Measurements from ENCODE around the gene SPATA19. TPM values are rescaled to one million over a fixed set of nuclear protein-coding genes. Genes with fewer than 3 reads are reported as not detected.

SPATA19 gene
- total and polyA plus RNA-seq, 4 donors = not detected

- TF ChIP-seq MAX (IDR thresholded peaks at IDR 0.05) = no peak
- TF ChIP-seq JUND (IDR thresholded peaks at IDR 0.05) = no peak
- Histone ChIP-seq H3K27me3 (ENCODE audit: control insufficient read depth in 4 of 4, insufficient read depth in 4 of 4, low read length in 3 of 4) (peaks cover 0 to 2% (median 0%) of the 10 kb centered on the region in 4 donors), H3K36me3 (ENCODE audit: control insufficient read depth in 4 of 4, insufficient read depth in 3 of 4, low read depth in 1 of 4, low read length in 3 of 4) (no peaks in the 10 kb centered on the region), H3K4me3 (ENCODE audit: low read depth in 1 of 3, low read length in 3 of 3) (no peak overlapping the region), H3K27ac (ENCODE audit: low read depth in 1 of 2, low read length in 2 of 2) (no peak overlapping the region), H3K9ac (ENCODE audit: low read depth in 1 of 2, low read length in 2 of 2) (no peak overlapping the region), H3K9me3 (ENCODE audit: control insufficient read depth in 4 of 4, low read length in 3 of 4) (peaks cover 0 to 9% (median 3%) of the 10 kb centered on the region in 4 donors), H3K4me1 (ENCODE audit: control insufficient read depth in 4 of 4, insufficient read depth in 4 of 4, low read length in 3 of 4) (no peaks in the 10 kb centered on the region)
- DNase-seq (ENCODE audit: low spot score) = no peak
- WGBS = 71% methylated on average over 4 of the region's 4 CpGs
Observed at GRCh38 chr11:133801356-133801755, 44.0 kb downstream of the SPATA19 start.

GRCh38 chr11:133800666-133801065 is 44.6 kb downstream of the SPATA19 start:
- peaks cover 0 to 2% (median 0%) of the 10 kb centered on the region in 4 donors for H3K27me3 ChIP-seq (ENCODE audit: control insufficient read depth in 4 of 4, insufficient read depth in 4 of 4, low read length in 3 of 4)
- H3K9me3 ChIP-seq (ENCODE audit: control insufficient read depth in 4 of 4, low read length in 3 of 4) = peaks cover 0 to 13% (median 6%) of the 10 kb centered on the region in 4 donors
- no peak overlapping the region for H3K27ac ChIP-seq (ENCODE audit: low read depth in 1 of 2, low read length in 2 of 2)
- H3K9ac ChIP-seq (ENCODE audit: low read depth in 1 of 2, low read length in 2 of 2) = no peak overlapping the region
- no peak for DNase-seq (ENCODE audit: low spot score)
- no peaks in the 10 kb centered on the region for H3K4me1 ChIP-seq (ENCODE audit: control insufficient read depth in 4 of 4, insufficient read depth in 4 of 4, low read length in 3 of 4)
- no peaks in the 10 kb centered on the region for H3K36me3 ChIP-seq (ENCODE audit: control insufficient read depth in 4 of 4, insufficient read depth in 3 of 4, low read depth in 1 of 4, low read length in 3 of 4)
- TF ChIP-seq HNF4A (conservative IDR thresholded peaks at IDR 0.05) (no peak), JUND (IDR thresholded peaks at IDR 0.05) (no peak), ZBTB33 (IDR thresholded peaks at IDR 0.05) (no peak), SP1 (IDR thresholded peaks at IDR 0.05) (no peak), TAF1 (conservative IDR thresholded peaks at IDR 0.05) (no peak), RAD21 (IDR thresholded peaks at IDR 0.05) (no peak), MAX (IDR thresholded peaks at IDR 0.05) (no peak), GABPA (IDR thresholded peaks at IDR 0.05 in 1 of 2, conservative IDR thresholded peaks at IDR 0.05 in 1 of 2) (no peak), NR2F2 (IDR thresholded peaks at IDR 0.05) (no peak), CTCF (IDR thresholded peaks at IDR 0.05; ENCODE audit: low read depth, low read length, missing input control) (no peak), REST (IDR thresholded peaks at IDR 0.05) (no peak), FOXA1 (IDR thresholded peaks at IDR 0.05) (no peak), YY1 (IDR thresholded peaks at IDR 0.05) (no peak)
- 88% methylated on average over 8 of the region's 8 CpGs for WGBS
- no peak overlapping the region for H3K4me3 ChIP-seq (ENCODE audit: low read depth in 1 of 3, low read length in 3 of 3)

Measured in liver (tissue), 9 donors.